Kidney epithelial cell (primary cell): ENCODE measurements around the gene GON7. TPM values are rescaled to one million over a fixed set of nuclear protein-coding genes. Genes with fewer than 3 reads are reported as not detected.

Source experiments
- DNase-seq: peaks from one replicate; pipeline ENCODE4 v3.0.0-alpha.2; 2010; ENCODE audit warnings: low read depth
- H3K27me3 ChIP-seq: 2 replicates; pipeline ENCODE4 v1.6.0; 2011; ENCODE audit warnings: low read length; ENCODE audit not compliant: control insufficient read depth, insufficient read depth
- H3K36me3 ChIP-seq: 2 replicates; pipeline ENCODE4 v1.5.1; 2011; ENCODE audit warnings: low read length; ENCODE audit not compliant: control insufficient read depth, insufficient read depth
- H3K4me3 ChIP-seq: 2 replicates; pipeline ENCODE4 v1.5.1; 2011; ENCODE audit warnings: low read depth, mild to moderate bottlenecking, control low read depth, low read length
- CTCF ChIP-seq: IDR thresholded peaks from 2 replicates; pipeline ENCODE4 v1.5.1; 2011; ENCODE audit warnings: mild to moderate bottlenecking, moderate library complexity, low read length, control low read depth, inconsistent platforms; ENCODE audit not compliant: insufficient read depth, poor library complexity, severe bottlenecking
- total RNA-seq: library from RNA; depleted of rRNA; stranded (reverse); fragments of >200 nt; gene quantifications from 2 replicates; pipeline ENCODE4 v1.2.3, GENCODE V29; 2015

The GON7 gene
- total RNA-seq, 1 donor from 2014 or later: 14.9 TPM

- no peak overlapping the region for H3K4me3 ChIP-seq
- no peak for DNase-seq
- no peaks in the 10 kb centered on the region for H3K36me3 ChIP-seq
- H3K27me3 ChIP-seq: no peaks in the 10 kb centered on the region
- no peak for TF ChIP-seq CTCF
Observed at GRCh38 chr14:93186956-93187355, 19.9 kb downstream of the GON7 start.

DNA sequence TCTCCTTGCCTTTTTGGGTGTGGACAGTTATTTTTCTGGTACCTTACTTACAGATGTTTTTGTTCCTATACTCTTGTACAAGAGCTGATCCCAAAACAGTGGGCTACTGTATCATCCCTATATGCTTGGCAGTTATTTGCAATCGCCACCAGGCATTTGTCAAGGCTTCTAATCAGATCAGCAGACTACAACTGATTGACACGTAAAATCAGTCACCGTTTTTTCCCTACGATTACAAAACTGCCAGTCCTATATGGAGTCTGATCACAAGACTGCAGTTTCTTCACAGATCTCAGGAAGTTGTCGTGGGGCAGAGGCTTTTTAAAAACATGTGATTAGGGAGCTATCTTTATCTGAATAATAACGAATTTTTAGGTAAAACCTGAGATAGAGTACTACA is 20.4 kb downstream of the GON7 start:
- H3K27me3 ChIP-seq: no peaks in the 10 kb centered on the region
- no peaks in the 10 kb centered on the region for H3K36me3 ChIP-seq
- no peak overlapping the region for H3K4me3 ChIP-seq
- DNase-seq: no peak
- TF ChIP-seq CTCF: no peak

GRCh38 chr14:93185349-93185720 is 21.5 kb downstream of the GON7 start:
- H3K4me3 ChIP-seq: peak overlapping the region; percentile 85
- H3K27me3 ChIP-seq: no peaks in the 10 kb centered on the region
- no peak for DNase-seq
- H3K36me3 ChIP-seq: no peaks in the 10 kb centered on the region
- no peak for TF ChIP-seq CTCF

GRCh38 chr14:93184391-93185348 is 22.2 kb downstream of the GON7 start, which contains the start of the genes LYSET and MOAP1:
Gene LYSET (plus strand): TSS chr14:93185317. CDS start chr14:93185406, 89 bp downstream.
Gene MOAP1 (minus strand): TSS chr14:93184897. CDS start chr14:93184242, 655 bp downstream.
- Histone ChIP-seq H3K4me3 (peak within 1 kb of the TSS; percentile 85), H3K36me3 (no peaks in the 10 kb centered on the region), H3K27me3 (no peaks in the 10 kb centered on the region)
- no peak for DNase-seq
- TF ChIP-seq CTCF: no peak

- peak overlapping the region; percentile 85 for H3K4me3 ChIP-seq
- no peak for TF ChIP-seq CTCF
- no peak for DNase-seq
- H3K27me3 ChIP-seq: no peaks in the 10 kb centered on the region
- H3K36me3 ChIP-seq: no peaks in the 10 kb centered on the region
Observed at GRCh38 chr14:93183596-93184317, 23.1 kb downstream of the GON7 start.
